GM19035 (cell line): ENCODE data around the gene MIA3.
"Not testable (repeated sequence)": the region's sequence is repeated elsewhere in the genome, so short reads cannot be mapped to it uniquely, and the experiment has no call there.

Source experiments
- ATAC-seq: cut with Tn5 transposase; IDR thresholded peaks from one replicate; pipeline ENCODE4 v1.9.1; 2021; ENCODE audit not compliant: unreplicated experiment

The MIA3 gene, protein sequence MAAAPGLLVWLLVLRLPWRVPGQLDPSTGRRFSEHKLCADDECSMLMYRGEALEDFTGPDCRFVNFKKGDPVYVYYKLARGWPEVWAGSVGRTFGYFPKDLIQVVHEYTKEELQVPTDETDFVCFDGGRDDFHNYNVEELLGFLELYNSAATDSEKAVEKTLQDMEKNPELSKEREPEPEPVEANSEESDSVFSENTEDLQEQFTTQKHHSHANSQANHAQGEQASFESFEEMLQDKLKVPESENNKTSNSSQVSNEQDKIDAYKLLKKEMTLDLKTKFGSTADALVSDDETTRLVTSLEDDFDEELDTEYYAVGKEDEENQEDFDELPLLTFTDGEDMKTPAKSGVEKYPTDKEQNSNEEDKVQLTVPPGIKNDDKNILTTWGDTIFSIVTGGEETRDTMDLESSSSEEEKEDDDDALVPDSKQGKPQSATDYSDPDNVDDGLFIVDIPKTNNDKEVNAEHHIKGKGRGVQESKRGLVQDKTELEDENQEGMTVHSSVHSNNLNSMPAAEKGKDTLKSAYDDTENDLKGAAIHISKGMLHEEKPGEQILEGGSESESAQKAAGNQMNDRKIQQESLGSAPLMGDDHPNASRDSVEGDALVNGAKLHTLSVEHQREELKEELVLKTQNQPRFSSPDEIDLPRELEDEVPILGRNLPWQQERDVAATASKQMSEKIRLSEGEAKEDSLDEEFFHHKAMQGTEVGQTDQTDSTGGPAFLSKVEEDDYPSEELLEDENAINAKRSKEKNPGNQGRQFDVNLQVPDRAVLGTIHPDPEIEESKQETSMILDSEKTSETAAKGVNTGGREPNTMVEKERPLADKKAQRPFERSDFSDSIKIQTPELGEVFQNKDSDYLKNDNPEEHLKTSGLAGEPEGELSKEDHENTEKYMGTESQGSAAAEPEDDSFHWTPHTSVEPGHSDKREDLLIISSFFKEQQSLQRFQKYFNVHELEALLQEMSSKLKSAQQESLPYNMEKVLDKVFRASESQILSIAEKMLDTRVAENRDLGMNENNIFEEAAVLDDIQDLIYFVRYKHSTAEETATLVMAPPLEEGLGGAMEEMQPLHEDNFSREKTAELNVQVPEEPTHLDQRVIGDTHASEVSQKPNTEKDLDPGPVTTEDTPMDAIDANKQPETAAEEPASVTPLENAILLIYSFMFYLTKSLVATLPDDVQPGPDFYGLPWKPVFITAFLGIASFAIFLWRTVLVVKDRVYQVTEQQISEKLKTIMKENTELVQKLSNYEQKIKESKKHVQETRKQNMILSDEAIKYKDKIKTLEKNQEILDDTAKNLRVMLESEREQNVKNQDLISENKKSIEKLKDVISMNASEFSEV (N-terminal part only)

DNA sequence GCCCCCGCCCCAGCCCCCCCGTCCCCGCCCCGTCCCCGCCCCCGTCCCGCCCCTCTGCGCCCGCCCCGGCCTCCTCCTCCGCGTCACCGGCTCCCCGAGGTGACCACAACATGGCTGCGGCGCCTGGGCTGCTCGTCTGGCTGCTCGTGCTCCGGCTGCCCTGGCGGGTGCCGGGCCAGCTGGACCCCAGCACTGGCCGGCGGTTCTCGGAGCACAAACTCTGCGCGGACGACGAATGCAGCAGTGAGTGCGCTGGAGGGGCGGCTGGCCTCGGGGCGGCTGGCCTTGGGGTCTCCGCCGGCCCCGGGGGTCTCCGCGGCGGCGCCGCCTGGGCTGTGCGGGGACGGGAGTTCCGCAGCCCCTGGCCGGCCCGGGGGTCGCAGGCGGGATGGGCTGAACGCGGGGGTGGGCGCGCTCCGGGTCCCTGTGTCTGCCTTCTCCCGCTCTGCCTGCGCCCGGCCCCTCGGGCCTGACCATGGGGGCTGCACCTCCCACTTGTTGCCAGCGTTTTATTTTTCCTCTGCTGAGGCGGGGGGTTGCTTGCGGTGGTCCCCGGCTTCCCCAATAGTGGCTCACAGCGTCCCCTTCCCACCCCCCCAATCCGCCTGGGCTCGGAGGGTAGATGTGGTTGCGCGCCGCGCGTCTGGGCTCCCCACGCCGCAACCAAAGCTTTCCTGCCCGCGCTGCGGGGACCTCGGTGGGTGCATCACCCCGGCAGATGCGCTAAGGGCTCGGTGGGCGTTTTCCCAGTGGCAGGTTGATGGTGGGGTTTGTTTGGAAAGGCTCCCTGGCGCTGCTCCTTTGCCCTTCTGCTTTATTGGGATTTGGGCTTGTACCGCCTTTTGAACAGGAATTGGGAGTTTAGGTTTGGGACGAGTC, at the start of gene MIA3:
TSS of gene MIA3 (plus strand) at position 97 of the 879 bp plus-strand sequence. CDS start at position 111, 14 bp downstream.
- peak; percentile 57 for ATAC-seq

DNA sequence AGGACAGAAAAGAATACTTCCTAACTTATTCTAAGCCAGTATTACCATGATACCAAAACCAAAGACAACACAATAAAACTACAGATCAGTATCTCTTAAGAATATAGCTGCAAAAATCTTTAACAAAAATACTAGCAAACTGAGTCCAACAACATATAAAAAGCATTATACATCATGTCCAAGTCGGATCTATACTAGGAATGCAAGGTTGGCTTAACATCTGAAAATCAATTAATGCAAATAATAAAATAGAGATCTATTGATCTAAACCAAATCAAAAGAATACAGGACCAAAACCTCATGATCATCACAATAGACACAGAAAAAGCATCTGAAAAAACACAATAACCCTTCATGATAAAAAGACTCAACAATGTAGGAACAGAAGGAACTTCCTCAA, 47.1 kb upstream of the MIA3 start:
- no peak for ATAC-seq

DNA sequence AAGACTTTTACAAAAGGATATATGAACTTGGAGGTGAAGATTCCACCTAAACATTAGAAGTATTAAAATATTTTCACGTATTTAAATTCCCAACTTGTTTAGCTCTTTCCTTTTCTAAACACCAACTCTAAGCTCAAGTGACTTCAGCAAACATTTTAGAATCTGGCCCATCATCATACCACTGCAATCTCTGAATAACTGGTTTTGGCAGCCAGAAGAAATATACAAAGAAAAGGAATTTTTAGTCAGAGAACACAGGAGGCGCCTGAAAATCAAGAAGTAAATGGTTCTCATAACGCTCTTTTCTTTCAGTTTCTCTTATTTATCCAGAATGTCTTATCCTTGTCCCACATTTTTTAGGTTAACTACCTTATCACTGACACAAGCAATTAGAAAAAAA, 38.6 kb upstream of the MIA3 start:
- ATAC-seq: no peak

DNA sequence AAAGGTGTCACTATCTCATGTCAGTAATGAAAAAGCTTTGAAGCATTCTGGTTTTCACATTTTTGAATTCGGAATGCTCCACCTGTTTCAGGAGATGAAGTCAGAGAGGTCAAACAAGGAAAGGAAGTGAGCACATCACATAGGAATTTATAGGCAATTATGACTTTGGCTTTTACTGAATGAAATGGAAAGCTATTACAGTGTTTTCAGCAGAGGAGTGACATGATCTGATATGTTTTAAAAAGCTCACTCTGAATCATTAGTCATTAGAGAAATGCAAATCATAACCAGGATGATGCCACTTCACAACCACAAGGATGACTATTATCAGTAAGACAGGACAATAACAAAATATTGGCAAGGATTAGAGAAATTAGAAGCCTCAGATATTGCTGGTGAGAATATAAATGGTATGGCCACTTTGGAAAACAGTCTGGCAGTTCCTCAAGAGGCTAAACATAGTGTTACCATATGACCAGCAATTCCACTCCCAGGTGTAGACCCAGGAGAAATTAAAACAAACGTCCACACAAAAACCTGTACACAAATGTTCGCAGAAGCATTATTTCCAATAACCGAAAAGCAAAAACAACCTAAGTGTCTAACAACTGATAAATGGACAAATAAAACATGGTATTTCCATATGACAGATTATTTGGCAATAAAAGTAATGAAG, 35.7 kb upstream of the MIA3 start:
- peak; percentile 56 for ATAC-seq

DNA sequence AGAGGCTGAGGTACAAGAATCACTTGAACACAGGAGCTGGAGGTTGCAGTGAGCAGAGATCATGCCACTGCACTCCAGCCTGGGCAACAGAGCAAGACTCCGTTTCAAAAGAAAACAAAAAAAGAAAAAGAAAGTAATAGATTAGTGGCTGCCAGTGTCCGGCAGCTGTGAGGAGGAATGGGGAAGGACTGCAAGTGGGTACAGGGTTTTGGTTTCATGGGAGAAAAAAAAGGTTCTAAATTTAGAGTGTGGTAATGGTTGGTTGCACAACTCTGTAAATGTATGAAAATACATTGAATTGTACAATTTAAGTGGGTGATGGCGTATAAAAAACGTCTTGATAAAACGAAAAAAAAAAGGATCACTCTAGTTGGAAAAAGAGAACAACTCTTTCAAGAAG, 34.8 kb upstream of the MIA3 start:
- ATAC-seq: peak; percentile 80

DNA sequence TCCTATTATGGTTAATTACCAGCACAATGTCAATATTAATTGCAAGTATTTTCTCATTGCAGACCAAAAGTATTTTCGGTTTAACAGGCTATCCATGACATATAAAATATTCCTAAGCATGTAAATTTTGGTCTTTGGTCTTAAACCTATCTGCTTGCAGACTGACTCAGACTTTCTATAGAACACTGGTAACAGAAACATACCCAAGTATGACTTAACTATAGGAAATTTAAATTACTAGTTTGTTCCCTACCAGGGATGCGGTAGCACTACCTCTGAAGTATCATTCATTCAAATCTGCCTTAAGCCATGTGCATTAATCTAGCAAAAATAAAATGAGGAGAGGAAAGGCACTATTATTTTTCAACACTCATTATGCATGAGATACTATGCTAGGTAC, 31.1 kb upstream of the MIA3 start:
- no peak for ATAC-seq

DNA sequence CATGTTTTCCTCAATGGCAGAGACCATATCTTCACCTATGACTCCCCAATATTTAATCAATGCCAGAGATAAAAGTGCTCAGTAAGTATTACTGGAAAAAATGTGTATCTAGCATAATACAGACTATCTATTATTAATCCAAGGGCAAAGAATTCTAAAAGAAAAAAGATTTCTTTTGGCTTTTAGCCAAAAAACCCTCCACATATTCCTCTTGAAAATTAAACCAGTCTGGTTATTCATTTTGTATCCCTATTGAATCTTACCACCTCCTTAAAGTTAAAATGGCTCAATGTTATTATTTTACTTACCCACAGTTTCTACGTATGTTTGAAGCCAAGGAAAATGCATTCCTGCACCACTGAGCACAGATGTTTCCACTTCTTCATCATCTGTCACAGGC, 29.8 kb upstream of the MIA3 start:
- no peak for ATAC-seq

DNA sequence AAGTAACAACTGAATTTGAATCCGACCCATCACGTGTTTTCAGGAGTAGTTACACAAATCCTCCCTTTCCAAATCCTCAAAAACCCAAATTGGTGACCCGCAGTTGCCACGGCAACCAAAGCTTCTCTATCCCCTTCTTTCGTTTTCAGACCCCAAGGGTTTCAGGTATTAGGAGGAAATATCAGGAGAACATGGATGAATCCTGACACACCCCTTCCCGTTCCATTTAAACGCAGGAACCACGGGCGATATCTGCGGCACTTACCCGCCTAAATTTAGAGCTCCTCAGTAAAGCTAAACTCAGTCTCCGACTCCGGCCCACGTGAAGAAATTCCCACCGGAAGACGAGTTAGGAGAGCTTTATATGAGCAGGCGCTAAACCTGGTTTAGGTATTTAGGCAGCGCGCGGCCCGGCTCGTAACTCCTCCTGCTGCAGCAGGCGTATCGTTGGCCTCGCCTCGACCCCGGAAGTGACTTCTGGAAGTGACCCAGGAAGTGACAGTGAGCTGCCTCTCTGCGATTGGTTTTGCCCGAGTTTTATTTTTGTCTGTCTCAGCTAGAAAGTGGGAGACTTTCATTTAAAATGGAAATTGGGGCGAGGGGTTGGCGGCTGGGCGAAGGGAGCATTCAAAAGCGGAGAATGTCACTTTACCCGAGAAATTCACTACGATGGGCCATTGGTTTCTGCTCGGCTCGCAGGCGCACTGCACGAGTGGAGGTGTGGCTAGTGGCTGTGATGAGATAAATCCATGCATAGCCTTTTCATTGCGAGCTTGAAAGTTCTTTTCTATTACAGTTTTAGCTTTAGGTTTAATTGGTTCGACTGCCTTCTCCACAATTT, 28.2 kb upstream of the MIA3 start, which contains the start of gene TAF1A:
TSS of gene TAF1A (minus strand) at position 472 of the 841 bp plus-strand sequence.
- peak; percentile 100 for ATAC-seq

DNA sequence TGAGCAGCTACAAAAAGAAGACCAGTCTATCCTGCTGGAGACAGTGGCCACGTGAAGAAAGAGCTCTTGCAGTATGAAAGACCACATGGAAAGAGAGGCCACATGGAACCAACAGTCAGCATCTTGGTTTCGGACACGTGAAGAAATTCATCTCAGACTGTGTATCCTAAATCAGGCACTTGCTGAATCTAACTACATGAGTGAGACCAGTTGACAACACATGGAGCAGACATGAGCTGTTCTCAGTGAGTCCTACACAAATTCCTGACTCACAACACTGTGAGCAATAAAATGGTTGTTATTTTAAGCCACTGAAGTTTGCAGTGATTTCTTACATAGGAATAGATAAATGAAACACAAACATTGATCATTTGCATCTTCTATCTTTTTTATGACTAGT, 25.7 kb upstream of the MIA3 start:
- ATAC-seq: no peak

DNA sequence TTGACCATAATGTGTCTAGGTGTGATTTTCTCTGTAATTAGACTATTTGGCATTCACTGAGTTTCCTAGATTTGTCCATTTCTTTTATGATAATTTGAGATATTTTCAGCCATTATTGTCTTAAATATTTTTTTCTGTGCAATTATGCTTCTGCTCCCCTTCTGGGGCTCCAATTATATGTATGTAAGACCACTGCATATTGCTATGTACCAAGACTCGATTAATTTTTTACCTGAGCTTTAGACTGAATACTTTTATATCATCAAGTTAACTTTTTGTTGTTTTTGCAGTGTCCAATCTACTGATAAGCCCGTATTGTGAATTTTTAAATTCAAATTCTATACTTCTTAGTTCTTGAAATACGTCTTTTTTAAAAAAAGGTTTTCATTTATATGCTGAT, 23.1 kb upstream of the MIA3 start:
- no peak for ATAC-seq

DNA sequence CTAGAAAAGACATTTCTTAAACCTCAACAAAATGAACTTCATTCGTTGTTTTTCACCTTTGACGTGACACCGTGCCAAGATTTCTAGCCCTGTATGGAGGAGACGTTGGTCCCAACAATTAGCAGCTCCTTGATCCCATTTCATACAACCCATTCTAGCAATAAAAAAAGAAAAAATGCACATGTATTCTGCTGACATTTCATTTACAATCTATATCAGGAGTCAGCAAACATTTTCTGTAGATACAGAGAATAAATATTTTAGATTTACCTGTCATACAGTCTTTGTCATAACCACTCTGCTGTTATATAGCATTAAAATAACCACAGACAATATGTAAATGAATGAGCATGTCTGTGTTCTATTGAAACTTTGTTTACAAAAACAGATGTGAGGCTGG, 21.2 kb upstream of the MIA3 start:
- no peak for ATAC-seq

DNA sequence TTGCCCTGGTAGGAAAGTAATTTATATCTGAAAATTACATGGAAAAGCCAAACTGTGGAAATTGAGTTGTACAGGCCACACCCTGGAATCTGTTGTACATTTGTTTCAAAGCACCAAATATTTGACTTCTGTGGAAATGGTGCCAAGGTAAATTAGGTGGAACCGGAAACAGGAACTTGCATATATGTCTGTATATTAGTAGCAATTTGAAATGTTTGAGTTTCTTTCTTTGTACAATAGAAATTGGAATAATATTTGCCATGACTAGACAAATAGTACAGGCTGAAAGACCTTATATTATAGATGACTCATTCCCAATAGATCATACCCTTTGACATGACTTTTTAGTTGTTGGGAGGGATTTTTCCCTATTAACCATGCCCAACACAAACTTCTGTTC, 17.6 kb upstream of the MIA3 start:
- no peak for ATAC-seq

DNA sequence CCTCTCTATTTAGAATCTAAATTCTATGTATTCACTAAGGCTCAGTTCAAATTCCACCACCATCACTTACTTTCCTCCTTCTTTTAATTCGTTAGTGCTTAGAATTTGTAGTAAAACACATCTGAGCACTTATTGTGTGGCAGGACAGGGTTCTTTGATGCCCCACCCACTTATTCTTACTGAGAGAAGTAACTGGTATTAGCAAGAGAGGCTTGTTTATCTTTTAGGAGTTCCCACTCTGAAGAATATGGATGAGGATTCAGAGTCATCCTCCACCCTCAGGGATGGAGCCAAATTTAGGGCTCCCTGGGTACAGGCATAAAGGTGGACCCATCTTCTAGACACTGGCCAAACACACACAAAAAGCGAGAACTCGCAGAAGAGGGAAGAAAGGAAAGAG, 16.6 kb upstream of the MIA3 start:
- ATAC-seq: no peak

DNA sequence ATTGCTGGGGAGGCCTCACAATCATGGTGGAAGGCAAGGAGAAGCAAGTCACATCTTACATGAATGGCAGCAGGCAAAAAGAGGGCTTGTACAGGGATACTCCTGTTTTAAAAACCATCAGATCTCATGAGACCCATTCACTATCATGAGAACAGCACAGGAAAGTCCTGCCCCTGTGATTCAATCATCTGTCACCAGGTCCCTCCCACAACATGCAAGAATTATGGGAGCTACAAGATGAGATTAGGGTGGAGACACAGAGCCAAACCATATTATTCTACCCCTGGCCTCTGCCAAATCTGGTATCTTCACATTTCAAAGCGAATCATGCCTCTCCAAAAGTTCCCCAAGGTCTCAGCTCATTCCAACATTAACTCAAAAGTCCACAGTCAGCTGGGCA, 11.1 kb upstream of the MIA3 start:
- ATAC-seq: no peak

DNA sequence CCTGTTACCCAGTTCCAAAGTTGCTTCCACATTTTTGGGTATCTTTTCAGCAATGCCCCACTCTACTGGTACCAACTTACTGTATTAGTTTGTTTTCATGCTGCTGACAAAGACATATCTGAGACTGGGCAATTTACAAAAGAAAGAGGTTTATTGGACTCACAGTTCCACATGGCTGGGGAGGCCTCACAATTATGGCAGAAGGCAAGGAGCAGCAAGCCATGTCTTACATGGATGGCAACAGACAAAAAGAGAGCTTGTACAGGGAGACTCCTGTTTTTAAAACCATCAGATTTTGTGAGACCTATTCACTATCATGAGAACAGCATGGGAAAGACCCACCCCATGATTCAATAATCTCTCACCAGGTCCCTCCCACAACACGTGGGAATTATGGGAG, 8.8 kb upstream of the MIA3 start:
- not testable (repeated sequence) for ATAC-seq

DNA sequence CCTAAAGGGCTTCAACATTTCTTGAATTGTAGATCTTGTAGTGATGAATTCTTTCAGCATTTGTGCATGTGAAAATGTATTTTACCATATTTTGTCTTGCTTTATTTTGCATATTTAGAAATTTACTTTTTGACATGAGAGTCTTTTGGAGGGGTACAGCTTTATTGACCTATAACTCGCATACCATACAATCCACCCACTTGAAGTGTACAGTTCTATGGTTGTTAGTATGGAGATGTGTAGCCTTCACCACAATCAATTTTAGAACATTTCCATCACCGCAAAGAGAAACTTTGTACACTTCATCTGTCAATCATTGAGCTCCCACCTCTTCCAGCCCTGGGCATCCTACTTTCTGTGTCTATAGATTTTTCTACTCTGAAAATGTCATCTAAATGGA, 7.2 kb upstream of the MIA3 start:
- ATAC-seq: no peak

DNA sequence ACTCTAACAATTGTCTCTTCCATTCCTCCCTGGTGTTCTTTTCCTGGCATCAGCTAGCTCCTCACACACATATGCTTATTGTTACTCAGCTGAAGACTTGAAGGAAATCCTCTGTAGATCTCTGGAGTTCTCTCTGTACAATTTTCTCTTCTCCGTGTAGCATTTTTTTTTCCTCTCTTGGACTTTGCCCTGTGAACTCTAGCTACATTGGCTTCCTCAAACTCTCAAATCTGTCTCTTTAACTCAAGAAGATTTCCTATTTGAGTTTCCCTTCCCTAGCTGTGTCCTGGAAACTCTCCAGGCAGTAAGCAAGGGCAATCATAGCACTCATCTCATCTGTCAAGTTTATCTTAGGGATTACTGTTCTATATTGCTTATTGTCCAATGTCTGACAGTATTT, 4.3 kb upstream of the MIA3 start:
- no peak for ATAC-seq

DNA sequence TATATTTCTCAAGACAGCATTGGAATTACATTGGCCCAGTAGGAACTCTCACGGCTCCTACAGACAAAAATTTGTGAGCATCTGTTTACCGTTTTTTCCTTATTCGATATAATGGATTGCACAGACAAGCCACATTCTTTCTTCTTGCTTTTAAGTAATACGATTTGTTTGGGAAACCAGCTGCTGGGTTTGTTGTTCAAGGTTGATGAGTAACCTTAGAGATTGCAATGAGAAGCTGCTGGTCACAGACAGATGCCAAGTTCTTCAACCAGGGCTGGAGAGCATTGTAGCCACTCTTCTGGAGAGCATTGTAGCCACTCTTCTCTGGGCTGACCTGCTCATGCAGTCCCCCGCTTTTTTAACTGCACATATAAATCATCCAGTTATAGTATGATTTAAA, 1.4 kb upstream of the MIA3 start:
- ATAC-seq: no peak
